Bronchial epithelial cell (primary cell): ENCODE results near the gene SLC6A1. TPM values are rescaled to one million over a fixed set of nuclear protein-coding genes. Genes with fewer than 3 reads are reported as not detected.
A peak's percentile ranks its signal among the peaks of the same experiment; 100 is the strongest.

Source experiments
- DNase-seq: peaks from one replicate; pipeline ENCODE4 v3.0.0-alpha.2; 2010; ENCODE audit warnings: low read depth
- FAIRE-seq: peaks from 2 replicates; lab custom pipeline; 2011; peaks lifted over from hg19 to GRCh38; lab: Jason Lieb, UNC
- H3K27me3 ChIP-seq: 2 replicates; pipeline ENCODE4 v1.5.1; 2011; ENCODE audit warnings: low read length; ENCODE audit not compliant: control insufficient read depth, insufficient read depth
- H3K36me3 ChIP-seq: 2 replicates; pipeline ENCODE4 v1.5.1; 2011; ENCODE audit warnings: low read length; ENCODE audit not compliant: control insufficient read depth, insufficient read depth
- H3K4me3 ChIP-seq: 2 replicates; pipeline ENCODE4 v1.5.1; 2011; ENCODE audit warnings: mild to moderate bottlenecking, low read depth, low read length, control low read depth
- CTCF ChIP-seq: IDR thresholded peaks from 2 replicates; pipeline ENCODE4 v1.5.1; 2011; ENCODE audit warnings: mild to moderate bottlenecking, moderate library complexity, low read length, control low read depth, inconsistent platforms; ENCODE audit not compliant: insufficient read depth, severe bottlenecking
- total RNA-seq: library from RNA; depleted of rRNA; stranded (reverse); fragments of >200 nt; gene quantifications from 2 replicates; pipeline ENCODE4 v1.2.1, GENCODE V29; 2014

SLC6A1 gene
- total RNA-seq, 1 donor from 2014 or later: not detected

- no peak for TF ChIP-seq CTCF
- FAIRE-seq: peak; percentile 58
Measured at GRCh38 chr3:11005686-11006256, 13.2 kb downstream of the SLC6A1 start.

GRCh38 chr3:11006986-11007933 lies 14.7 kb downstream of the SLC6A1 start:
- Histone ChIP-seq H3K36me3 (no peaks in the 10 kb centered on the region), H3K4me3 (no peak overlapping the region), H3K27me3 (peaks cover 2% of the 10 kb centered on the region)
- peak; percentile 85 for FAIRE-seq
- no peak for TF ChIP-seq CTCF
- DNase-seq: no peak

More at GRCh38 chr3:11005686-11006256, 13.2 kb downstream of the SLC6A1 start:
- peaks cover 2% of the 10 kb centered on the region for H3K27me3 ChIP-seq
- DNase-seq: peak; percentile 86
- no peak overlapping the region for H3K4me3 ChIP-seq
- H3K36me3 ChIP-seq: no peaks in the 10 kb centered on the region

- TF ChIP-seq CTCF: no peak
- Histone ChIP-seq H3K27me3 (peaks cover 4% of the 10 kb centered on the region), H3K4me3 (no peak overlapping the region), H3K36me3 (no peaks in the 10 kb centered on the region)
- DNase-seq: no peak
- no peak for FAIRE-seq
Measured at GRCh38 chr3:11009898-11010297, 17.4 kb downstream of the SLC6A1 start.

- DNase-seq (no peak), FAIRE-seq (no peak)
- Histone ChIP-seq H3K27me3 (peaks cover 4% of the 10 kb centered on the region), H3K36me3 (no peaks in the 10 kb centered on the region), H3K4me3 (no peak overlapping the region)
- TF ChIP-seq CTCF: no peak
Measured at GRCh38 chr3:11010426-11011165, 18.0 kb downstream of the SLC6A1 start.

GRCh38 chr3:11014253-11014652 lies 21.7 kb downstream of the SLC6A1 start:
- no peak for FAIRE-seq
- DNase-seq: no peak
- Histone ChIP-seq H3K4me3 (no peak overlapping the region), H3K27me3 (peaks cover 4% of the 10 kb centered on the region), H3K36me3 (no peaks in the 10 kb centered on the region)
- no peak for TF ChIP-seq CTCF
